DMS 273 treated with DMSO at 0.1 percent for 48 hours (cell line): ENCODE measurements around the gene CPNE5.
"Not testable (repeated sequence)": the region's sequence is repeated elsewhere in the genome, so short reads cannot be mapped to it uniquely, and the experiment has no call there.

ENCODE experiments used
- DNase-seq: peaks from one replicate; lab custom pipeline; 2025; lab: John Stamatoyannopoulos, UW

The CPNE5 gene

GRCh38 chr6:36814249-36814648, 25.0 kb downstream of the CPNE5 start:
- no peak for DNase-seq

GRCh38 chr6:36813526-36813925, 25.7 kb downstream of the CPNE5 start:
- no peak for DNase-seq

GRCh38 chr6:36813047-36813446, 26.2 kb downstream of the CPNE5 start:
- DNase-seq: not testable (repeated sequence)

GRCh38 chr6:36809941-36810803, 29.1 kb downstream of the CPNE5 start:
- DNase-seq: no peak

GRCh38 chr6:36809156-36809555, 30.1 kb downstream of the CPNE5 start:
- no peak for DNase-seq

- DNase-seq: no peak
Observed at GRCh38 chr6:36808634-36809033, 30.6 kb downstream of the CPNE5 start.

GRCh38 chr6:36807750-36808149, 31.5 kb downstream of the CPNE5 start:
- DNase-seq: no peak

GRCh38 chr6:36807143-36807542, 32.1 kb downstream of the CPNE5 start:
- DNase-seq: no peak

GRCh38 chr6:36805917-36806316, 33.3 kb downstream of the CPNE5 start:
- DNase-seq: no peak

GRCh38 chr6:36805096-36805797, 34.0 kb downstream of the CPNE5 start:
- DNase-seq: no peak

GRCh38 chr6:36804563-36804962, 34.7 kb downstream of the CPNE5 start:
- DNase-seq: no peak

- no peak for DNase-seq
Observed at GRCh38 chr6:36803908-36804307, 35.3 kb downstream of the CPNE5 start.

GRCh38 chr6:36803482-36803881, 35.8 kb downstream of the CPNE5 start:
- no peak for DNase-seq

- no peak for DNase-seq
Observed at GRCh38 chr6:36800223-36801076, 38.8 kb downstream of the CPNE5 start.

- no peak for DNase-seq
Observed at GRCh38 chr6:36798852-36799251, 40.4 kb downstream of the CPNE5 start.

- no peak for DNase-seq
Observed at GRCh38 chr6:36797653-36798052, 41.6 kb downstream of the CPNE5 start.

GRCh38 chr6:36797055-36797454, 42.2 kb downstream of the CPNE5 start:
- DNase-seq: no peak

GRCh38 chr6:36794713-36795065, 44.6 kb downstream of the CPNE5 start:
- DNase-seq: no peak

- DNase-seq: peak; percentile 54
Observed at GRCh38 chr6:36793913-36794712, 45.1 kb downstream of the CPNE5 start.

- DNase-seq: peak; percentile 61
Observed at GRCh38 chr6:36793296-36793912, 45.8 kb downstream of the CPNE5 start.

GRCh38 chr6:36791521-36792135, 47.6 kb downstream of the CPNE5 start:
- DNase-seq: no peak
